GM12872 (cell line): Measurements from ENCODE around the gene MYRIP.

ENCODE experiments used
- CTCF ChIP-seq: IDR thresholded peaks from 3 replicates; pipeline ENCODE4 v1.5.1; 2011; ENCODE audit warnings: low read depth, mild to moderate bottlenecking, low read length, moderate library complexity; ENCODE audit not compliant: insufficient read depth

The MYRIP gene

GRCh38 chr3:40192628-40193027 lies 383.2 kb downstream of the MYRIP start:
- no peak for TF ChIP-seq CTCF

- no peak for TF ChIP-seq CTCF
Measured at GRCh38 chr3:40196966-40197365, 387.6 kb downstream of the MYRIP start.

- no peak for TF ChIP-seq CTCF
Measured at GRCh38 chr3:40200692-40201316, 391.4 kb downstream of the MYRIP start.

GRCh38 chr3:40201770-40202169 lies 392.4 kb downstream of the MYRIP start:
- TF ChIP-seq CTCF = no peak

- no peak for TF ChIP-seq CTCF
Measured at GRCh38 chr3:40206522-40206921, 397.1 kb downstream of the MYRIP start.

GRCh38 chr3:40207796-40208195 lies 398.4 kb downstream of the MYRIP start:
- TF ChIP-seq CTCF = no peak

GRCh38 chr3:40208251-40208650 lies 398.8 kb downstream of the MYRIP start:
- TF ChIP-seq CTCF = no peak

- no peak for TF ChIP-seq CTCF
Measured at GRCh38 chr3:40211579-40211978, 402.2 kb downstream of the MYRIP start.
